OCI-LY7 (cell line): Measurements from ENCODE around the gene SLC22A9.

Experiments used
- CTCF ChIP-seq: fragments of 200-600 bp; sonication (generic); conservative IDR thresholded peaks from 2 replicates; pipeline ENCODE4 v1.5.1; 2014; ENCODE audit warnings: mild to moderate bottlenecking, antibody characterized with exemption, low read length, moderate library complexity, mixed read lengths
- EZH2phosphoT487 ChIP-seq: fragments of 200-600 bp; sonication (generic); IDR thresholded peaks from 2 replicates; pipeline ENCODE4 v1.6.1; 2018; ENCODE audit warnings: low read depth, borderline replicate concordance, mild to moderate bottlenecking, mixed run types, antibody characterized with exemption, low read length, moderate library complexity, mixed read lengths

GRCh38 chr11:63380130-63380529 lies 10.5 kb downstream of the SLC22A9 start:
- TF ChIP-seq CTCF (no peak), EZH2phosphoT487 (no peak)
